Breast epithelium (tissue), 3 donors: ENCODE measurements around the gene C2orf66.

Experiments used
- POLR2A ChIP-seq: fragments of 450-650 bp; IDR thresholded peaks from one replicate; pipeline ENCODE4 v1.6.1; 2016; ENCODE audit warnings: antibody characterized with exemption, mild to moderate bottlenecking, moderate library complexity
- POLR2AphosphoS5 ChIP-seq, 3 donors: sonication (generic); formaldehyde crosslinking; IDR thresholded peaks; one replicate each; pipeline ENCODE4 v1.6.1; 2017; ENCODE audit warnings: antibody characterized with exemption in 3 of 3
- TF ChIP-seq, protein P1 (sequence below), 3 donors: fragments of 450-650 bp; IDR thresholded peaks; one replicate each; pipeline ENCODE4 v1.5.1; 2016 to 2017; ENCODE audit warnings: antibody characterized with exemption in 3 of 3, mild to moderate bottlenecking in 3 of 3, moderate library complexity in 3 of 3

DNA sequence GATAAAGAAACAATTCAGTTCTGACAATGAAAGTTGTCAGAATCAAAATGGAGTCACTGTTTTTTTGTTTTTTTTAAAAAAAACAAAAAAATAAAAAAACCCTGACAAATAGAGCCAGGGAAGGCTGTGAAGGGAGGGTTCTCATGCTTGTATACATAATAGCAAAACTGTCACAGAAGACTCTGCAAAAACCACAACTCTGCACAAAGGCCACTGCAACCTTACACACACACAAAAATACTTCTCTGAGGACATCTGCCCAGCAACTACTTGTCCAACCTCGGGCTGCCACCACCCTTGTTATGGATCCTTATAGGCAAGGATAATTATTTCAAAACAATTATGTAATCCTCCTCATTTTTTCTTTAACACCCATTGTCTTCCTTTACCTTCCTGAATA is 41.9 kb upstream of the C2orf66 start:
- TF ChIP-seq POLR2A, result no peak
- TF ChIP-seq, protein P1, sequence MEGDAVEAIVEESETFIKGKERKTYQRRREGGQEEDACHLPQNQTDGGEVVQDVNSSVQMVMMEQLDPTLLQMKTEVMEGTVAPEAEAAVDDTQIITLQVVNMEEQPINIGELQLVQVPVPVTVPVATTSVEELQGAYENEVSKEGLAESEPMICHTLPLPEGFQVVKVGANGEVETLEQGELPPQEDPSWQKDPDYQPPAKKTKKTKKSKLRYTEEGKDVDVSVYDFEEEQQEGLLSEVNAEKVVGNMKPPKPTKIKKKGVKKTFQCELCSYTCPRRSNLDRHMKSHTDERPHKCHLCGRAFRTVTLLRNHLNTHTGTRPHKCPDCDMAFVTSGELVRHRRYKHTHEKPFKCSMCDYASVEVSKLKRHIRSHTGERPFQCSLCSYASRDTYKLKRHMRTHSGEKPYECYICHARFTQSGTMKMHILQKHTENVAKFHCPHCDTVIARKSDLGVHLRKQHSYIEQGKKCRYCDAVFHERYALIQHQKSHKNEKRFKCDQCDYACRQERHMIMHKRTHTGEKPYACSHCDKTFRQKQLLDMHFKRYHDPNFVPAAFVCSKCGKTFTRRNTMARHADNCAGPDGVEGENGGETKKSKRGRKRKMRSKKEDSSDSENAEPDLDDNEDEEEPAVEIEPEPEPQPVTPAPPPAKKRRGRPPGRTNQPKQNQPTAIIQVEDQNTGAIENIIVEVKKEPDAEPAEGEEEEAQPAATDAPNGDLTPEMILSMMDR (IDR thresholded peaks at IDR 0.05), result no peak
- no peak for TF ChIP-seq POLR2AphosphoS5 (IDR thresholded peaks at IDR 0.05)
